Erythroblast (primary cell): Measurements from ENCODE around the gene ERCC6L.
"Not testable (repeated sequence)": the region's sequence is repeated elsewhere in the genome, so short reads cannot be mapped to it uniquely, and the experiment has no call there.

Source experiments
- DNase-seq, 2 experiments: peaks; one replicate each; lab custom pipeline; 2025; lab: John Stamatoyannopoulos, UW
- GATA1 ChIP-seq: IDR thresholded peaks from 2 replicates; pipeline ENCODE4 v1.6.1; 2011; ENCODE audit warnings: low read depth, mild to moderate bottlenecking, control low read depth, low read length, moderate library complexity
- POLR2A ChIP-seq: IDR thresholded peaks from 2 replicates; pipeline ENCODE4 v1.6.1; 2011; ENCODE audit warnings: mild to moderate bottlenecking, low read length

The ERCC6L gene

DNA sequence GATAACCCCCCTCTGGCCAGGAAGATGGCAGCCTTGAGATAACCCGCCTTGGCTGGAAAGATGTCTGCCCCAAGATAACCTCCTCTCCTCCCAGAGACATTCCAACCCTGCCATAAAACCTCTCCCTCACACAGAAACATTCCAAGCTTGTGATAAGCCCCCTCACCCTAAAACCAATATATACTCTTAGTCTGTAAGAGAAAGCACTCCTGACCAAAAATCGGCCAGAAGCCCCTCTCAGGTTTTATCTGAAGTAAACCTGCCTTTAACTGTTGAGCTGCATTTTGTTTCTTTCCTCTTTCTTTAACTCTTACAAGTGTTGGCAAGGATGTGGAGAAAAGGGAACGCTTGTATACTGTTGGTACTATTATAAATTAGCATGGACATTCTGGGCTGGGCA is 8.5 kb downstream of the ERCC6L start:
- no peak for DNase-seq
- no peak for TF ChIP-seq GATA1
- TF ChIP-seq POLR2A: no peak

GRCh38 chrX:72220375-72220774 is 18.5 kb downstream of the ERCC6L start:
- peak in 1 of 2 experiments; percentile 37 for DNase-seq

GRCh38 chrX:72216973-72217372 is 21.9 kb downstream of the ERCC6L start:
- no peak for TF ChIP-seq GATA1
- TF ChIP-seq POLR2A: no peak

DNA sequence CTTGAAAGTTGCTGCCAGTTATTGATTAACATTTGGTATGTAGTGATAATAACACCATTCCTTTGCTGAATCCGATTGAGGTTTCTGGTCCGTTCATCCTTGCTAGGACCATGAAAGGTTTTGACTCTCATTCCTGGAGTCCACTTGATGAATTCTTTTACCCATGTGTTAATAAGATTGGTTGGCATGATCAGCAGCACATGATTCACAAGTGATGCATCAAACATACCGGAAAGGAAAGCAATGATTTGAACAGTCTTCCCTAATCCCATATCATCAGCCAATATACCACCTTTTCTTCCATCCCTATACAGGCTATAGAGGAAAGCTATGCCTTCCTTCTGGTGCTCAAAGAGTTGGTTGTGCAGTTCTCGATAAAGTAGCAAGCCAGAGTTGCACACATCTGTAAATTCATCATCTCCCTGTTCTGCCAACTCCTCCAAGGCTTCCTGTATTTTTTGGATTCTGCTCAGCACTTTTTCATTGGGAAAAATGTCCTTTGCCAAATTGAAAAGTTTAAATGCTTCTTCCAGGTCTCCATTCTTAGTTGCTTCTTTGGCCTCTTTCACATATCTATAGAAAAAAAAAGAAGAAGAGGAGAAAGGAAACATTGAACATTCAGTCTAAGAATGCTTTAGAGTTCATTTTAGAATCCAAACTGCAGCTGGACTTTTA is 30.6 kb downstream of the ERCC6L start:
- DNase-seq: no peak
- TF ChIP-seq POLR2A: no peak
- TF ChIP-seq GATA1: no peak

More at GRCh38 chrX:72216973-72217372, 21.9 kb downstream of the ERCC6L start:
- no peak for DNase-seq

DNA sequence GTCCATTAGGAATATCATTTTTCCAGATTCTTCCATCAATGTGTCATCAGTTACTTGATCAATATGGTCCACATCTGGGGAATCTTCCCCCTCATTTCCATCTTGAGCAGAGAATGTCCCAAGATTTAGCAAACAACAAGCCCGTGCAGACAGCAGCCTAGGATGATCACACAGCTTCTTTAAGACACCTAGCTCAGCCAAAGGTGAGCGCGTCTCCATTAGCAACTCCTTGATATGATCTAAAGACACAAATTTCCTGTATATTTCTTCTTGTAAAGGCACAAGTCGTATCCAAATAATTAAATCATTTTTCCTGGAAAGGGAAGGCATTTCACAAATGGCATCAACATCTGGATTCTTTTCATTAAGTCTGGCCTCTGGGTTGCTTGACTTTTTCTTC is 31.5 kb downstream of the ERCC6L start:
- TF ChIP-seq POLR2A (no peak), GATA1 (no peak)
- no peak for DNase-seq

DNA sequence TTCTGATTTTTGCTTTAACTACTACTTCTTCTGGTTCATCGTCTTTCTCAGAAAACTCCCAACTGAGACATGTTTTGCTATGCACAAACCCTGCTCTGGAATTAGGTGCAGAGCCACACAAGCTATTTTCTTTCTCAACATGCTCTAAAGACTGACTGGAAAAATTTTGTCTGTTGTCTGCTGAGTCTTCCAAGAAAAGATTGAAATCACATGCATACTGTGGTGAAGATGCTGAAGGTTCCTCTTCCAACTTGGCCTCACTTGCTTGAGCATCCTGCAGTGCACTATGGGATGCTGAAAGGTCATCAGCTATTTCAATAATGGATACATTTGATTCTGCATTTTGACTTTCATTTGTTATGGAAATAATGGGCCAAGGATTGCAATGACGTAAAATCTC is 33.1 kb downstream of the ERCC6L start:
- TF ChIP-seq GATA1: no peak
- no peak for TF ChIP-seq POLR2A
- no peak for DNase-seq

GRCh38 chrX:72203421-72203820 is 35.4 kb downstream of the ERCC6L start:
- DNase-seq: no peak
- TF ChIP-seq GATA1 (no peak), POLR2A (no peak)

DNA sequence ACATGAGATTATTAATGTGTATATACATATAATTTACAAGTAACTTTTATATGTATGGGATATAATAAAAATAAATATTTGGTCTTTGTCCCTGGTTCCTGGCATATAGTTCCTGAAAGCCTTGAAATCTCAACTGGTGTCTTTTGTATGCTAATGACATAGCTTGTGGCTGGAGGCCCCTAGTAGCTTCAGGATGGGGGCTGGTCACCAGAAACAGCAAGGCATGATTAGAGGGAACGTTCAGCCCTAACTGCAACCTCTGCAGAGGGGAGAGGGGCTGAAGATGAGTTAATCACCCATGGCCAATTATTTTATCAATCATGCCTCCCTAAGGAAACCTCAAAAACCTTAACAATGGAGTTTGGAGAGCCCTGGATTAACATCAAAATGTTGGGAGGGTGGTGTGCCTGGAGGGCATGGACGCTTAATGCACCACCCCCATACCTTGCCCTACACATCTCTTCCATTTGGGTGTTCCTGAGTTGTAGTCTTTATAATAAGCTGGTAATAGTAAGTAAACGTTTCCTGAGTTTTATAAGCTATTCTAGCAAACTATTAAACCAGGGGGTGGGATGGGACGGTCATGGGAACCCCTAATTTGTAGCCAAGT is 35.9 kb downstream of the ERCC6L start:
- no peak for DNase-seq

GRCh38 chrX:72201836-72202536 is 36.8 kb downstream of the ERCC6L start:
- TF ChIP-seq POLR2A (no peak), GATA1 (no peak)
- no peak for DNase-seq

More for the DNA sequence above, 35.9 kb downstream of the ERCC6L start:
- TF ChIP-seq GATA1 (no peak), POLR2A (no peak)

- no peak for DNase-seq
- no peak for TF ChIP-seq POLR2A
- TF ChIP-seq GATA1: no peak
Observed at GRCh38 chrX:72182924-72183323, 55.9 kb downstream of the ERCC6L start.

DNA sequence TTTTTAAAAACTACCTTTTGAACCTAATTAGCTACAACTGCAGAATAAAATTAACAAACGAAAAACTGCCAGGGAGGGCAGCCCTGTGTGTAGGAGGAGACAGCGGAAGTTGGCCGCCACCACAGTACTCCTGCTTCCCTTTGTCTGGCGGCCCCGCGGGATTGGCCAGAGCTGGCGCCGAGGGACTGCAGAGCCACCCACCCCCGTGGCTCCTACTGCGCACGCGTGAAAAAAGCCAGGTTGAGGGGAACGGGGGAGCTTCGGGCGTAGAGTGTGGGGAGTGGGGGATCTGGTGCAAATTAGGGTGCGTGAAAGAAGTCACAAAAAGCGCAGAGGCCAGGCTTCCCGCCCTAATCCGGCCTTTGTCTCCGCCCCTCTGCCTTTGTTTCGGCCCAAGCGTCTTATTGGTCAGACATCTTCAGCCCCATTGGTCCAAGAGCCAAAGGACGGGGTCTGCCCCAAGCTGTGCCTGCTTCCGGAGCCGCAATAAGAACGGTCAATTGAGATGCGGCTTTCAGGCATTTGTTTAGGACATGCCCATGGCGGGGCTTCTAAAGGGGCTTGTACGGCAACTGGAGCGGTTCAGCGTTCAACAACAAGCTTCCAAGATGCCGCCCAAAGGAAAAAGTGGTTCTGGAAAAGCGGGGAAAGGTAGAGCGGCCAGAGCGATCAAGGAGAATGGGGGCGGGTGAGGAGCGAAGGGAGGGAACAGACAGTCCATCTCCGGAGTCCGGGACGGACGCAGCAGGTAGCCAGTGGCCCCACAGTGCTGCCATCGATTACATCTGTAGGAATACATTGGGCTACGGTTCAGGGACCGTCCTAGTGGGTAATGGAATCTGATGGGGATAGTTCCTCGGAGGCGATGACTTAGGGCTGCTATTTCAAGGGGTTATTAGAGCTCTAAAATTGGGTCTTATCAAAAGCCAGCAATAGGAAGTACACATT is 57.4 kb downstream of the ERCC6L start, which contains the start of gene PIN4:
Gene PIN4, plus strand, starts transcription at position 580 of the 948 bp plus-strand sequence. Its CDS starts 29 bp downstream, at position 609.
- TF ChIP-seq GATA1: no peak
- TF ChIP-seq POLR2A: peak; percentile 75
- peak; percentile 93 to 97 for DNase-seq

DNA sequence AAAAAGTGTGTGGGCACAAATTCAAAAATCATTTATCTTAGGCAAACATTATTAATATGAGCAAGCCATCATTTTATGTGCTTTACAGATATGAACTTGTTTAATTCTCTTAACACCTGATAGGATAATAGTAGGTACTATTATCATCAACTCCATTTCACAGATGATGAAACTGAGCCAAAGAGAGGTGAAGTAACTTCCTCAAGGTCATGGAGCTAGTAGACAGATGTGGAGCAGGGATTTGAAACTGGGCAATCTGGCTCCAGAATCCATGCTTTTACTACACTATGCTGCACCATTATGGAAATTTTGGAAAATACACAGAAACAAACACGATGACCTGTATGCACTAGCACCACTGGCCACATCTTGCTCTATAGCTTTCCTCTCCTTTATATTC is 58.3 kb downstream of the ERCC6L start:
- peak; percentile 32 to 42 for DNase-seq
- TF ChIP-seq POLR2A: no peak
- no peak for TF ChIP-seq GATA1

- DNase-seq: no peak
Observed at GRCh38 chrX:72176981-72177380, 61.8 kb downstream of the ERCC6L start.

DNA sequence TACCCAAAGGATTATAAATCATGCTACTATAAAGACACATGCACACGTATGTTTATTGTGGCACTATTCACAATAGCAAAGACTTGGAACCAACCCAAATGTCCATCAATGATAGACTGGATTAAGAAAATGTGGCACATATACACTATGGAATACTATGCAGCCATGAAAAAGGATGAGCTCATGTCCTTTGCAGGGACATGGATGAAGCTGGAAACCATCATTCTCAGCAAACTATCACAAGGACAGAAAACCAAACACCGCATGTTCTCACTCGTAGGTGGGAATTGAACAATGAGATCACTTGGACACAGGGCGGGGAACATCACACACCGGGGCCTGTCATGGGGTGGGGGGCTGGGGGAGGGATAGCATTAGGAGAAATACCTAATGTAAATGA is 62.5 kb downstream of the ERCC6L start:
- DNase-seq: not testable (repeated sequence)

More at GRCh38 chrX:72176981-72177380, 61.8 kb downstream of the ERCC6L start:
- TF ChIP-seq POLR2A (no peak), GATA1 (no peak)
